CD14-positive monocyte (primary cell): ENCODE results near the gene SLC8A2. TPM values are rescaled to one million over a fixed set of nuclear protein-coding genes. Genes with fewer than 3 reads are reported as not detected.
A peak's percentile ranks its signal among the peaks of the same experiment; 100 is the strongest.
"Not testable (repeated sequence)": the region's sequence is repeated elsewhere in the genome, so short reads cannot be mapped to it uniquely, and the experiment has no call there.

ENCODE experiments used
- DNase-seq, 3 donors: peaks; one replicate each; pipeline ENCODE4 v3.0.0-alpha.2; 2011 to 2022
- H2AFZ ChIP-seq: 2 replicates; pipeline ENCODE4 v1.6.0; 2012; ENCODE audit warnings: mild to moderate bottlenecking, low read depth, low read length, inconsistent platforms; ENCODE audit not compliant: insufficient read depth, poor library complexity, severe bottlenecking
- H3K27ac ChIP-seq, 2 donors: 1 replicate in 1 of 2; 2 replicates in 1 of 2; pipeline ENCODE4 v1.5.1; 2012 to 2013; ENCODE audit warnings: low read length in 2 of 2, control low read depth in 1 of 2, inconsistent platforms in 1 of 2, low read depth in 1 of 2, mild to moderate bottlenecking in 1 of 2
- H3K27me3 ChIP-seq, 2 donors: one replicate each; pipeline versions ENCODE4 v1.6.0 to v1.6.1; 2011 to 2013; ENCODE audit warnings: low read length in 2 of 2; ENCODE audit not compliant: control insufficient read depth in 2 of 2, insufficient read depth in 2 of 2
- H3K36me3 ChIP-seq, 2 donors: replicated peaks in 1 of 2; 1 replicate in 1 of 2; 2 replicates in 1 of 2; pipeline versions ENCODE4 v1.5.1 to v1.6.1; 2012 to 2013; ENCODE audit warnings: low read length in 2 of 2, control low read depth in 1 of 2, inconsistent platforms in 1 of 2, mild to moderate bottlenecking in 1 of 2; ENCODE audit not compliant: insufficient read depth in 2 of 2, control insufficient read depth in 1 of 2
- H3K4me1 ChIP-seq, 2 donors: 1 replicate in 1 of 2; 2 replicates in 1 of 2; pipeline versions ENCODE4 v1.5.1 to v1.6.1; 2012 to 2013; ENCODE audit warnings: low read length in 2 of 2, control low read depth in 1 of 2, inconsistent platforms in 1 of 2, mild to moderate bottlenecking in 1 of 2, moderate library complexity in 1 of 2; ENCODE audit not compliant: insufficient read depth in 2 of 2, control insufficient read depth in 1 of 2
- H3K4me2 ChIP-seq: replicated peaks from 2 replicates; pipeline ENCODE3; 2012; ENCODE audit warnings: low read length, moderate library complexity, mild to moderate bottlenecking; ENCODE audit not compliant: poor library complexity, severe bottlenecking; ENCODE audit errors: extremely low read depth
- H3K4me3 ChIP-seq, 3 experiments: fragments of 200-600 bp in 1 of 3; sonication (generic) in 1 of 3; replicated peaks in 1 of 3; 1 replicate in 2 of 3; 2 replicates in 1 of 3; pipeline ENCODE4 v1.5.1; 2011 to 2013; ENCODE audit warnings: low read length in 3 of 3, mild to moderate bottlenecking in 3 of 3, control low read depth in 2 of 3, low read depth in 2 of 3, inconsistent platforms in 1 of 3, moderate library complexity in 1 of 3
- H3K79me2 ChIP-seq: 2 replicates; pipeline ENCODE4 v1.6.0; 2012; ENCODE audit warnings: mild to moderate bottlenecking, control low read depth, inconsistent platforms, low read length, moderate library complexity; ENCODE audit not compliant: insufficient read depth
- H3K9ac ChIP-seq: 2 replicates; pipeline ENCODE4 v1.6.0; 2017; ENCODE audit warnings: low read length, mild to moderate bottlenecking; ENCODE audit not compliant: insufficient read depth, poor library complexity, severe bottlenecking
- H3K9me3 ChIP-seq, 2 donors: replicated peaks in 1 of 2; 1 replicate in 1 of 2; 2 replicates in 1 of 2; pipeline versions ENCODE4 v1.5.1 to v1.6.1; 2012 to 2013; ENCODE audit warnings: low read length in 2 of 2, control low read depth in 1 of 2; ENCODE audit not compliant: control insufficient read depth in 1 of 2, insufficient read depth in 1 of 2
- H4K20me1 ChIP-seq: 2 replicates; pipeline ENCODE4 v1.6.0; 2012; ENCODE audit warnings: mild to moderate bottlenecking, low read length, control low read depth, moderate library complexity; ENCODE audit not compliant: insufficient read depth
- H3K27ac Mint-ChIP-seq, 7 donors: one replicate each; pipeline ENCODE4 v1.8.0; 2020; ENCODE audit warnings: mild to moderate bottlenecking in 7 of 7, mixed read lengths in 7 of 7, moderate library complexity in 6 of 7, inconsistent platforms in 2 of 7
- H3K27me3 Mint-ChIP-seq, 3 donors: one replicate each; pipeline ENCODE4 v1.8.0; 2021 to 2022; ENCODE audit warnings: low read depth in 3 of 3, mild to moderate bottlenecking in 3 of 3, mixed read lengths in 3 of 3, moderate library complexity in 3 of 3, inconsistent platforms in 1 of 3
- H3K36me3 Mint-ChIP-seq, 2 donors: one replicate each; pipeline ENCODE4 v1.8.0; 2020; ENCODE audit warnings: mixed read lengths in 2 of 2, inconsistent platforms in 1 of 2, mild to moderate bottlenecking in 1 of 2
- H3K4me1 Mint-ChIP-seq: one replicate; pipeline ENCODE4 v1.8.0; 2020; ENCODE audit warnings: mild to moderate bottlenecking, mixed read lengths
- H3K4me3 Mint-ChIP-seq, 2 donors: one replicate each; pipeline ENCODE4 v1.8.0; 2020; ENCODE audit warnings: mild to moderate bottlenecking in 2 of 2, mixed read lengths in 2 of 2, moderate library complexity in 1 of 2
- H3K9me3 Mint-ChIP-seq, 7 donors: one replicate each; pipeline ENCODE4 v1.8.0; 2020 to 2022; ENCODE audit warnings: mixed read lengths in 7 of 7, mild to moderate bottlenecking in 6 of 7, moderate library complexity in 6 of 7, inconsistent platforms in 2 of 7
- whole genome bisulfite sequencing: methylation state at CpG from one replicate; pipeline ENCODE4 v1.1.5; 2013; ENCODE audit warnings: missing lambda C conversion rate; ENCODE audit not compliant: insufficient coverage; 5-methylcytosine and 5-hydroxymethylcytosine counted together
- intact Hi-C, 2 donors: fragments of 100-400 bp; cut with micrococcal nuclease; formaldehyde crosslinking; loops; one replicate each; pipeline versions ENCODE4 v1.15.0 to v1.15.1; 2023
- polyA plus RNA-seq, 3 donors: library from polyadenylated mRNA; depleted of rRNA in 1 of 3; unstranded in 2 of 3; stranded (reverse) in 1 of 3; fragments of 300-500 nt in 2 of 3; fragments of >200 nt in 1 of 3; fragmentation: Illumina TruSeq in 2 of 3; gene quantifications; 1 replicate in 2 of 3; 2 replicates in 1 of 3; pipeline ENCODE4 v1.2.3, GENCODE V29; 2012 to 2021

SLC8A2 gene
- polyA plus RNA-seq, 3 donors, result not detected

GRCh38 chr19:47387623-47388022, 84.1 kb downstream of the SLC8A2 start:
- Mint-ChIP-seq H3K4me1 (peaks cover 74% of the 10 kb centered on the region), H3K27ac (peak overlapping the region; percentile 100)
- not testable (repeated sequence) for H3K36me3 Mint-ChIP-seq, H3K79me2 ChIP-seq, H3K9ac ChIP-seq, H3K27me3 Mint-ChIP-seq, H3K4me3 Mint-ChIP-seq, H2AFZ ChIP-seq, H3K36me3 ChIP-seq, H3K4me2 ChIP-seq, H3K9me3 ChIP-seq, H3K9me3 Mint-ChIP-seq, H3K27me3 ChIP-seq, H3K4me3 ChIP-seq, DNase-seq, H4K20me1 ChIP-seq
- Histone ChIP-seq H3K27ac (peak overlapping the region; percentile 98 to 100), H3K4me1 (peaks cover 73 to 82% of the 10 kb centered on the region in 2 donors)
- WGBS, result 100% methylated on average over 2 of the region's 3 CpGs
- intact Hi-C loops, result loop anchor here in 1 of 2 donors (2.0 kb wide), 1 partner anchor 17 kb away; no protein-coding TSS in a partner anchor

- H3K9me3 Mint-ChIP-seq, H3K9ac ChIP-seq, H3K27ac ChIP-seq, DNase-seq, H3K4me3 Mint-ChIP-seq, H3K79me2 ChIP-seq, H3K27me3 ChIP-seq, H3K9me3 ChIP-seq, H4K20me1 ChIP-seq, H2AFZ ChIP-seq, H3K36me3 ChIP-seq, intact Hi-C loops, H3K27me3 Mint-ChIP-seq, H3K4me2 ChIP-seq, H3K4me3 ChIP-seq: not testable (repeated sequence)
- WGBS, result 6% methylated on average over 3 of the region's 12 CpGs
- Mint-ChIP-seq H3K4me1 (peaks cover 83% of the 10 kb centered on the region), H3K36me3 (peaks cover 12 to 15% of the 10 kb centered on the region in 2 donors), H3K27ac (peak overlapping the region in 5 of 7 donors; percentile 82 to 100 (median 100))
- H3K4me1 ChIP-seq, result peaks cover 82 to 92% of the 10 kb centered on the region in 2 donors
Measured at GRCh38 chr19:47386582-47386981, 85.1 kb downstream of the SLC8A2 start.

- H3K9me3 Mint-ChIP-seq, H3K4me3 ChIP-seq, H3K9ac ChIP-seq, intact Hi-C loops, H4K20me1 ChIP-seq, H3K27me3 Mint-ChIP-seq, DNase-seq, H3K4me2 ChIP-seq, H3K27me3 ChIP-seq, H3K9me3 ChIP-seq, H2AFZ ChIP-seq, H3K79me2 ChIP-seq, H3K27ac ChIP-seq, H3K4me3 Mint-ChIP-seq: not testable (repeated sequence)
- peaks cover 67 to 79% of the 10 kb centered on the region in 2 donors for H3K4me1 ChIP-seq
- peak overlapping the region in 5 of 7 donors; percentile 45 to 99 (median 96) for H3K27ac Mint-ChIP-seq
- peaks cover 32 to 35% of the 10 kb centered on the region in 2 donors for H3K36me3 Mint-ChIP-seq
- H3K36me3 ChIP-seq, result peaks cover 25 to 30% of the 10 kb centered on the region in 2 donors
- no CpG with 5 or more reads among the region's 4 CpGs for WGBS
- peaks cover 70% of the 10 kb centered on the region for H3K4me1 Mint-ChIP-seq
Measured at GRCh38 chr19:47384533-47384932, 87.2 kb downstream of the SLC8A2 start.

- DNase-seq, H2AFZ ChIP-seq, intact Hi-C loops, H3K27me3 ChIP-seq, H3K9me3 ChIP-seq, H4K20me1 ChIP-seq, H3K9ac ChIP-seq, H3K27me3 Mint-ChIP-seq, H3K4me2 ChIP-seq, H3K9me3 Mint-ChIP-seq, H3K79me2 ChIP-seq, H3K4me3 ChIP-seq: not testable (repeated sequence)
- no CpG with 5 or more reads among the region's 5 CpGs for WGBS
- Mint-ChIP-seq H3K4me3 (peak overlapping the region in 1 of 2 donors; percentile 7), H3K4me1 (peaks cover 67% of the 10 kb centered on the region), H3K36me3 (peaks cover 37 to 39% of the 10 kb centered on the region in 2 donors), H3K27ac (peak overlapping the region; percentile 94 to 99 (median 98))
- peaks cover 30 to 35% of the 10 kb centered on the region in 2 donors for H3K36me3 ChIP-seq
- H3K4me1 ChIP-seq, result peaks cover 63 to 77% of the 10 kb centered on the region in 2 donors
- H3K27ac ChIP-seq, result peak overlapping the region; percentile 65 to 71
Measured at GRCh38 chr19:47383890-47384289, 87.8 kb downstream of the SLC8A2 start.
